Stimulated activated CD8-positive, alpha-beta memory T cell treated with anti-CD3 and anti-CD28 coated beads, Interleukin-7, amount 100 ng/mL, for 24 hours (primary cell): ENCODE results near the gene FANCD2OS.
"Not testable (repeated sequence)": the region's sequence is repeated elsewhere in the genome, so short reads cannot be mapped to it uniquely, and the experiment has no call there.

Experiments used
- DNase-seq: peaks from one replicate; pipeline ENCODE4 v3.0.0-alpha.2; 2020; ENCODE audit warnings: low read depth

The FANCD2OS gene

GRCh38 chr3:10108091-10108490 lies at the start of gene FANCD2OS:
Gene FANCD2OS (minus strand): TSS chr3:10108255. CDS start chr3:10104774, 3,481 bp downstream.
- no peak for DNase-seq

- DNase-seq = no peak
Observed at GRCh38 chr3:10157031-10157430, 49.0 kb upstream of the FANCD2OS start.

- no peak for DNase-seq
Observed at GRCh38 chr3:10155658-10156057, 47.6 kb upstream of the FANCD2OS start.

- DNase-seq = no peak
Observed at GRCh38 chr3:10155123-10155472, 47.0 kb upstream of the FANCD2OS start.

GRCh38 chr3:10154335-10155122 lies 46.5 kb upstream of the FANCD2OS start:
- no peak for DNase-seq

- no peak for DNase-seq
Observed at GRCh38 chr3:10150987-10151386, 42.9 kb upstream of the FANCD2OS start.

GRCh38 chr3:10149226-10149625 lies 41.2 kb upstream of the FANCD2OS start:
- DNase-seq = no peak

GRCh38 chr3:10145685-10146084 lies 37.6 kb upstream of the FANCD2OS start:
- DNase-seq = no peak

GRCh38 chr3:10142707-10143560 lies 34.9 kb upstream of the FANCD2OS start:
- no peak for DNase-seq

- DNase-seq = no peak
Observed at GRCh38 chr3:10140996-10141546, 33.0 kb upstream of the FANCD2OS start.

- no peak for DNase-seq
Observed at GRCh38 chr3:10137178-10137577, 29.1 kb upstream of the FANCD2OS start.

- DNase-seq = no peak
Observed at GRCh38 chr3:10136426-10137005, 28.5 kb upstream of the FANCD2OS start.

GRCh38 chr3:10135872-10136271 lies 27.8 kb upstream of the FANCD2OS start:
- DNase-seq = not testable (repeated sequence)

- DNase-seq = no peak
Observed at GRCh38 chr3:10122724-10123123, 14.7 kb upstream of the FANCD2OS start.

- DNase-seq = no peak
Observed at GRCh38 chr3:10121064-10121463, 13.0 kb upstream of the FANCD2OS start.

GRCh38 chr3:10119376-10119775 lies 11.3 kb upstream of the FANCD2OS start:
- no peak for DNase-seq

GRCh38 chr3:10116928-10117327 lies 8.9 kb upstream of the FANCD2OS start:
- DNase-seq = no peak

- no peak for DNase-seq
Observed at GRCh38 chr3:10116138-10116460, 8.0 kb upstream of the FANCD2OS start.

- DNase-seq = peak; percentile 82
Observed at GRCh38 chr3:10115326-10116137, 7.5 kb upstream of the FANCD2OS start, which contains the start of gene BRK1. Gene BRK1 (plus strand): TSS chr3:10115675. CDS start chr3:10115702, 27 bp downstream.

GRCh38 chr3:10106919-10107318 lies 1.1 kb downstream of the FANCD2OS start:
- no peak for DNase-seq

- DNase-seq = no peak
Observed at GRCh38 chr3:10099041-10099440, 9.0 kb downstream of the FANCD2OS start.

GRCh38 chr3:10093678-10094077 lies 14.4 kb downstream of the FANCD2OS start:
- DNase-seq = no peak
